Mesenchymal stem cell (in vitro differentiated cells and primary cell): ENCODE data around the gene AFP. TPM values are rescaled to one million over a fixed set of nuclear protein-coding genes. Genes with fewer than 3 reads are reported as not detected.
"Not testable (repeated sequence)": the region's sequence is repeated elsewhere in the genome, so short reads cannot be mapped to it uniquely, and the experiment has no call there.

Experiments
- DNase-seq: peaks from one replicate; pipeline ENCODE4 v3.0.0-alpha.2; 2013
- H2AFZ ChIP-seq: one replicate; pipeline ENCODE4 v1.6.1; 2013; ENCODE audit warnings: low read depth, mild to moderate bottlenecking, control low read depth, inconsistent platforms, low read length, moderate library complexity
- H2AK5ac ChIP-seq: 2 replicates; pipeline ENCODE4 v1.6.1; 2013; ENCODE audit warnings: low read length, moderate library complexity, mild to moderate bottlenecking, inconsistent platforms; ENCODE audit not compliant: severe bottlenecking
- H2BK120ac ChIP-seq: one replicate; pipeline ENCODE4 v1.6.1; 2013; ENCODE audit warnings: low read depth, mild to moderate bottlenecking, inconsistent platforms, low read length, moderate library complexity
- H2BK12ac ChIP-seq, 2 experiments: one replicate each; pipeline ENCODE4 v1.6.1; 2013; ENCODE audit warnings: inconsistent platforms in 2 of 2, low read length in 2 of 2, mild to moderate bottlenecking in 2 of 2, moderate library complexity in 2 of 2, control low read depth in 1 of 2
- H2BK15ac ChIP-seq: one replicate; pipeline ENCODE4 v1.6.1; 2013; ENCODE audit warnings: mild to moderate bottlenecking, low read depth, inconsistent platforms; ENCODE audit not compliant: poor library complexity, severe bottlenecking
- H2BK5ac ChIP-seq: 2 replicates; pipeline ENCODE4 v1.6.1; 2013; ENCODE audit warnings: low read depth, mild to moderate bottlenecking, low read length, control low read depth, inconsistent platforms; ENCODE audit not compliant: poor library complexity, severe bottlenecking
- H3K14ac ChIP-seq, 2 experiments: one replicate each; pipeline ENCODE4 v1.6.1; 2013; ENCODE audit warnings: inconsistent platforms in 2 of 2, low read length in 2 of 2, control low read depth in 1 of 2, mild to moderate bottlenecking in 1 of 2, moderate library complexity in 1 of 2
- H3K18ac ChIP-seq, 2 experiments: one replicate each; pipeline ENCODE4 v1.6.1; 2013; ENCODE audit warnings: inconsistent platforms in 2 of 2, low read length in 2 of 2, control low read depth in 1 of 2, low read depth in 1 of 2, mild to moderate bottlenecking in 1 of 2
- H3K23ac ChIP-seq, 2 experiments: one replicate each; pipeline ENCODE4 v1.6.1; 2013; ENCODE audit warnings: inconsistent platforms in 2 of 2, low read length in 2 of 2, mild to moderate bottlenecking in 2 of 2, moderate library complexity in 2 of 2, control low read depth in 1 of 2
- H3K27ac ChIP-seq: 2 replicates; pipeline ENCODE4 v1.5.1; 2013; ENCODE audit warnings: mild to moderate bottlenecking, moderate library complexity, low read length, control low read depth, inconsistent platforms; ENCODE audit not compliant: poor library complexity, severe bottlenecking
- H3K27me3 ChIP-seq, 2 experiments: 2 replicates each; pipeline versions ENCODE4 v1.6.1 to v1.7.0; 2013; ENCODE audit warnings: low read length in 2 of 2, mild to moderate bottlenecking in 2 of 2, moderate library complexity in 2 of 2, control low read depth in 1 of 2, inconsistent platforms in 1 of 2; ENCODE audit not compliant: control insufficient read depth in 1 of 2, insufficient read depth in 1 of 2
- H3K36me3 ChIP-seq, 2 experiments: 2 replicates each; pipeline versions ENCODE4 v1.6.1 to v1.7.0; 2013; ENCODE audit warnings: low read length in 2 of 2, control low read depth in 1 of 2, inconsistent platforms in 1 of 2, low read depth in 1 of 2, mild to moderate bottlenecking in 1 of 2; ENCODE audit not compliant: insufficient read depth in 2 of 2, control insufficient read depth in 1 of 2
- H3K4ac ChIP-seq, 2 experiments: one replicate each; pipeline ENCODE4 v1.6.1; 2013; ENCODE audit warnings: inconsistent platforms in 2 of 2, low read length in 2 of 2, mild to moderate bottlenecking in 2 of 2, moderate library complexity in 2 of 2, control low read depth in 1 of 2, low read depth in 1 of 2
- H3K4me1 ChIP-seq: 2 replicates; pipeline ENCODE4 v1.6.1; 2013; ENCODE audit warnings: low read depth, low read length, control low read depth; ENCODE audit not compliant: control insufficient read depth, insufficient read depth
- H3K4me2 ChIP-seq: 2 replicates; pipeline ENCODE4 v1.6.1; 2013; ENCODE audit warnings: low read length, mild to moderate bottlenecking, inconsistent platforms; ENCODE audit not compliant: poor library complexity, severe bottlenecking
- H3K4me3 ChIP-seq, 2 experiments: 2 replicates each; pipeline versions ENCODE4 v1.5.1 to v1.7.0; 2013; ENCODE audit warnings: low read length in 2 of 2, mild to moderate bottlenecking in 2 of 2, control low read depth in 1 of 2, low read depth in 1 of 2; ENCODE audit not compliant: insufficient read depth in 1 of 2
- H3K79me1 ChIP-seq: replicated peaks from 2 replicates; pipeline ENCODE4 v1.6.1; 2013; ENCODE audit warnings: mild to moderate bottlenecking, control low read depth, low read length, inconsistent platforms; ENCODE audit not compliant: poor library complexity, severe bottlenecking
- H3K9ac ChIP-seq: 2 replicates; pipeline ENCODE4 v1.7.0; 2013; ENCODE audit warnings: mild to moderate bottlenecking, low read length, moderate library complexity
- H3K9me3 ChIP-seq: 2 replicates; pipeline ENCODE4 v1.7.0; 2013; ENCODE audit warnings: mild to moderate bottlenecking, low read length; ENCODE audit not compliant: control insufficient read depth
- H4K8ac ChIP-seq: one replicate; pipeline ENCODE4 v1.6.1; 2013; ENCODE audit warnings: inconsistent platforms, mild to moderate bottlenecking, low read length, moderate library complexity
- H4K91ac ChIP-seq: one replicate; pipeline ENCODE4 v1.6.1; 2013; ENCODE audit warnings: mild to moderate bottlenecking, low read length, inconsistent platforms
- WGBS: methylation state at CpG from one replicate; pipeline ENCODE4 v1.1.7; 2013; ENCODE audit warnings: mixed read lengths; 5-methylcytosine and 5-hydroxymethylcytosine counted together
- polyA plus RNA-seq, 2 experiments: library from polyadenylated mRNA; stranded (reverse); fragments of 200-250 nt; gene quantifications; one replicate each; pipeline ENCODE4 v1.2.3, GENCODE V29; 2013

Gene AFP
- polyA plus RNA-seq (2013, experiment 1 of 2) = 0.70 TPM
- polyA plus RNA-seq (2013, experiment 2 of 2) = 0.64 TPM

GRCh38 chr4:73435984-73436383 is at the start of gene AFP:
Gene AFP (plus strand): TSS chr4:73436221. CDS start chr4:73436263, 42 bp downstream.
- WGBS = 100% methylated on average over 1 of the region's 1 CpG

GRCh38 chr4:73387552-73387951 is 48.5 kb upstream of the AFP start:
- Histone ChIP-seq H3K79me1 (no peaks in the 10 kb centered on the region), H3K4me3 (no peak overlapping the region), H2BK5ac (no peak overlapping the region), H3K23ac (no peak overlapping the region), H3K27ac (no peak overlapping the region), H3K27me3 (no peaks in the 10 kb centered on the region), H4K91ac (no peak overlapping the region), H2AFZ (no peak overlapping the region), H2BK15ac (no peak overlapping the region), H3K18ac (no peak overlapping the region), H2AK5ac (no peak overlapping the region), H4K8ac (no peak overlapping the region), H3K9ac (no peak overlapping the region), H3K4me1 (no peaks in the 10 kb centered on the region), H3K14ac (no peak overlapping the region), H2BK12ac (no peak overlapping the region), H3K9me3 (peaks cover 2% of the 10 kb centered on the region), H2BK120ac (no peak overlapping the region), H3K36me3 (no peaks in the 10 kb centered on the region), H3K4me2 (no peak overlapping the region), H3K4ac (no peak overlapping the region)
- DNase-seq = no peak

More at GRCh38 chr4:73435984-73436383, at the start of gene AFP:
- H3K9ac ChIP-seq = no peak within 1 kb of the TSS
- no peak for DNase-seq
- no peaks in the 10 kb centered on the region for H3K9me3 ChIP-seq
- no peak within 1 kb of the TSS for H3K18ac ChIP-seq
- no peak within 1 kb of the TSS for H2BK15ac ChIP-seq
- H3K36me3 ChIP-seq = no peaks in the 10 kb centered on the region
- H2BK12ac ChIP-seq = no peak within 1 kb of the TSS
- no peaks in the 10 kb centered on the region for H3K79me1 ChIP-seq
- H3K4me2 ChIP-seq = no peak within 1 kb of the TSS
- H2AK5ac ChIP-seq = no peak within 1 kb of the TSS
- no peak within 1 kb of the TSS for H2BK120ac ChIP-seq
- H3K4ac ChIP-seq = no peak within 1 kb of the TSS
- no peak within 1 kb of the TSS for H3K14ac ChIP-seq
- H3K27ac ChIP-seq = no peak within 1 kb of the TSS
- H4K91ac ChIP-seq = no peak within 1 kb of the TSS
- H3K23ac ChIP-seq = no peak within 1 kb of the TSS
- no peaks in the 10 kb centered on the region for H3K27me3 ChIP-seq
- H2BK5ac ChIP-seq = no peak within 1 kb of the TSS
- H3K4me3 ChIP-seq = no peak within 1 kb of the TSS
- H2AFZ ChIP-seq = no peak within 1 kb of the TSS
- H3K4me1 ChIP-seq = no peaks in the 10 kb centered on the region
- H4K8ac ChIP-seq = no peak within 1 kb of the TSS

- no peak overlapping the region for H3K4me3 ChIP-seq
- no peak overlapping the region for H3K9ac ChIP-seq
- H2BK5ac ChIP-seq = no peak overlapping the region
- H3K4ac ChIP-seq = no peak overlapping the region
- H2BK15ac ChIP-seq = no peak overlapping the region
- no peak overlapping the region for H3K27ac ChIP-seq
- H3K27me3 ChIP-seq = no peaks in the 10 kb centered on the region
- H4K91ac ChIP-seq = no peak overlapping the region
- H2AFZ ChIP-seq = no peak overlapping the region
- H3K14ac ChIP-seq = no peak overlapping the region
- H2AK5ac ChIP-seq = no peak overlapping the region
- no peak overlapping the region for H3K4me2 ChIP-seq
- no peak overlapping the region for H3K18ac ChIP-seq
- no peak for DNase-seq
- no CpG with 5 or more reads among the region's 1 CpG for WGBS
- no peak overlapping the region for H2BK12ac ChIP-seq
- H3K79me1 ChIP-seq = no peaks in the 10 kb centered on the region
- no peak overlapping the region for H3K23ac ChIP-seq
- peaks cover 2% of the 10 kb centered on the region for H3K9me3 ChIP-seq
- no peaks in the 10 kb centered on the region for H3K36me3 ChIP-seq
- H4K8ac ChIP-seq = no peak overlapping the region
- H3K4me1 ChIP-seq = no peaks in the 10 kb centered on the region
- H2BK120ac ChIP-seq = no peak overlapping the region
These were observed 47.1 kb upstream of the AFP start for GRCh38 chr4:73388887-73389286.

GRCh38 chr4:73389663-73390062 is 46.4 kb upstream of the AFP start:
- not testable (repeated sequence) for H2BK120ac ChIP-seq, H3K4me2 ChIP-seq, H3K27me3 ChIP-seq, H3K79me1 ChIP-seq, H3K9me3 ChIP-seq, H3K9ac ChIP-seq, H2BK15ac ChIP-seq, H3K4me3 ChIP-seq, H2BK12ac ChIP-seq, H3K27ac ChIP-seq, H3K36me3 ChIP-seq, H2BK5ac ChIP-seq, H3K23ac ChIP-seq, DNase-seq, H4K91ac ChIP-seq, H3K14ac ChIP-seq, H3K4ac ChIP-seq, H2AK5ac ChIP-seq, H2AFZ ChIP-seq, H3K18ac ChIP-seq, H4K8ac ChIP-seq, H3K4me1 ChIP-seq
- 94% methylated on average over 2 of the region's 2 CpGs for whole genome bisulfite sequencing
